ENCODE measurements around the gene ADAM22. TPM values are rescaled to one million over a fixed set of nuclear protein-coding genes. Genes with fewer than 3 reads are reported as not detected.

The ADAM22 gene
- total RNA-seq, 1 experiment from 2014 or later, result 10.0 TPM

GRCh38 chr7:88239852-88240251, 305.8 kb downstream of the ADAM22 start:
- H3K9ac ChIP-seq (ENCODE audit: low read length), result no peak overlapping the region
- POLR2A ChIA-PET, result no interaction called here
- H3K4me3 ChIP-seq (replicated peaks in 1 of 2; ENCODE audit: low read depth in 1 of 2, low read length in 2 of 2), result no peak overlapping the region
- intact Hi-C loops (cut with micrococcal nuclease), result loop anchor here (5.0 kb wide), 2 partner anchors 547 to 1382 kb away; no protein-coding TSS in a partner anchor
- no peak overlapping the region for H2AFZ ChIP-seq (ENCODE audit: low read depth, low read length, poor library complexity, severe bottlenecking)
- no peak for ATAC-seq
- H4K20me1 ChIP-seq (ENCODE audit: insufficient read depth), result no peaks in the 10 kb centered on the region
- RAD21 ChIA-PET (ENCODE audit: low non-redundant PET in 1 of 2, low total read pairs in 2 of 2, uncharacterized antibody in 2 of 2, unreplicated experiment in 2 of 2), result no interaction called here
- CTCF ChIA-PET, result no interaction called here
- no peaks in the 10 kb centered on the region for H3K36me3 ChIP-seq (ENCODE audit: control insufficient read depth in 1 of 2, insufficient read depth in 2 of 2, low read length in 2 of 2)
- H3K9me3 ChIP-seq (ENCODE audit: control insufficient read depth in 1 of 2, insufficient read depth in 1 of 2, low read depth in 1 of 2, low read length in 2 of 2), result no peaks in the 10 kb centered on the region
- H3K9me2 ChIP-seq (ENCODE audit: insufficient read depth), result no peaks in the 10 kb centered on the region
- no peak overlapping the region for H3K4me2 ChIP-seq (ENCODE audit: low read length)
- no peaks in the 10 kb centered on the region for H3K27me3 ChIP-seq (ENCODE audit: insufficient read depth, low read length)
- H3K79me2 ChIP-seq (ENCODE audit: insufficient read depth, low read length), result no peaks in the 10 kb centered on the region
- TF ChIP-seq RAD21 (IDR thresholded peaks at IDR 0.05; ENCODE audit: low read depth) (no peak), ZNF274 (IDR thresholded peaks at IDR 0.05; ENCODE audit: low read depth, low read length) (no peak), SIN3A (IDR thresholded peaks at IDR 0.05; ENCODE audit: low read depth) (no peak), SRF (IDR thresholded peaks at IDR 0.05; ENCODE audit: low read depth) (no peak), CEBPB (IDR thresholded peaks at IDR 0.05; ENCODE audit: low read depth) (no peak), FOSL1 (IDR thresholded peaks at IDR 0.05; ENCODE audit: low read depth) (no peak), MAX (IDR thresholded peaks at IDR 0.05) (no peak), EZH2 (IDR thresholded peaks at IDR 0.05) (no peak), CTCF (IDR thresholded peaks at IDR 0.05 in 2 of 3, conservative IDR thresholded peaks at IDR 0.05 in 1 of 3; ENCODE audit: borderline replicate concordance in 1 of 3, insufficient read depth in 1 of 3, low read depth in 2 of 3, low read length in 2 of 3) (no peak), EGR1 (IDR thresholded peaks at IDR 0.05; ENCODE audit: low read depth) (no peak)
- BruUV-seq (replicated peaks), result no TSS peak
- no peak for DNase-seq (ENCODE audit: low read depth, low spot score)
- H3K27ac ChIP-seq (ENCODE audit: low read depth, low read length), result no peak overlapping the region
- no peaks in the 10 kb centered on the region; a peak in 1 of 4 replicates for H3K4me1 ChIP-seq (ENCODE audit: control insufficient read depth in 1 of 2, insufficient read depth in 2 of 2, low read length in 2 of 2)
